NCI-H1105 (cell line): ENCODE measurements around the gene KIAA1549.

Experiments used
- DNase-seq: peaks from one replicate; lab custom pipeline; 2025; lab: John Stamatoyannopoulos, UW

KIAA1549 gene

GRCh38 chr7:138907201-138907847, 73.9 kb downstream of the KIAA1549 start:
- DNase-seq, result no peak

DNA sequence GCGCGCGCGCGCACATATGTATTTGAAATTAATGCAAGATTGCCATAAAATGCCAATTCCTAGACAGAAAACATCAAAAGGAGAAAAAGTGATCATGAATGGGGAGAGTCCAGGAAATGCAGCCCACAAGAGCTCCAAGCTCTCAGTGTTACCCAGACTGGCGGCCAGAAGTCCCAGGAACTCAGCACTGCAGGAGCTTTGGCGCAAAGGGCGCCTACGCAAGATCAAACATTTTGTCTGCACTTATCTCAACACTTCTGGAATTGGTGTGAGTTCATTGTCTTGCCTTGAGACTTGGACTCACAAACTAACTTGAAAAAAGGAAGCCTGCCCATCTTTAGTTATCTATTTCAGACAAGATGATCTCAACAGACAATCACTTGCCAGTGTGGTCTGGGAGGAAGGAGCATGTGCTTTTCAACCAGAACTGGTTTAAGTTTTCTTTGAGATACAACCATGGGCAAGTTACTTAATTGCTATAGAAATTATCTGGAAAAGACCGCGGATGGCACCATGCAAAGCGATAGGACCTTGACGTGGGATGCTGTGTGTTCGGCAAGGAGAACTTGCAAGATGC, 77.2 kb downstream of the KIAA1549 start:
- no peak for DNase-seq

GRCh38 chr7:138903186-138903820, 77.9 kb downstream of the KIAA1549 start:
- no peak for DNase-seq

DNA sequence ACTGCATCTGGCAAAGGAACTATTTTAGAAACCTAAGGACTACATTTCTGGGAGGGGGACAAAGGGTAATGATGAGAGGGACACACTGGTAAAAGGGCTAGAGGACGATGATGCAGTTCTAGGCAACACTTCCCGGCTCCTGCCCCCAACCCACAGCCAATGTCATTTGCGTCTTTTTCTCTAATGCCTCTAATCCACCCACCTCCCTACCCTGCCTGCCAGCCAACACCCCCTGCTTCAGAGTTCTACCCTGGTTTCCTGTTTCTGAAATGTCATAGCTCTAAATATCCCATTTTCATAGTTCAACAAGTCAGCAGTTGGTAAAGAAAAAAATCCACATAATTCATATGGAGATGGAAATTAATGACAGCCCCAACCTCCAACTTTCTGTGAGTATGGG, 79.0 kb downstream of the KIAA1549 start:
- DNase-seq, result no peak

DNA sequence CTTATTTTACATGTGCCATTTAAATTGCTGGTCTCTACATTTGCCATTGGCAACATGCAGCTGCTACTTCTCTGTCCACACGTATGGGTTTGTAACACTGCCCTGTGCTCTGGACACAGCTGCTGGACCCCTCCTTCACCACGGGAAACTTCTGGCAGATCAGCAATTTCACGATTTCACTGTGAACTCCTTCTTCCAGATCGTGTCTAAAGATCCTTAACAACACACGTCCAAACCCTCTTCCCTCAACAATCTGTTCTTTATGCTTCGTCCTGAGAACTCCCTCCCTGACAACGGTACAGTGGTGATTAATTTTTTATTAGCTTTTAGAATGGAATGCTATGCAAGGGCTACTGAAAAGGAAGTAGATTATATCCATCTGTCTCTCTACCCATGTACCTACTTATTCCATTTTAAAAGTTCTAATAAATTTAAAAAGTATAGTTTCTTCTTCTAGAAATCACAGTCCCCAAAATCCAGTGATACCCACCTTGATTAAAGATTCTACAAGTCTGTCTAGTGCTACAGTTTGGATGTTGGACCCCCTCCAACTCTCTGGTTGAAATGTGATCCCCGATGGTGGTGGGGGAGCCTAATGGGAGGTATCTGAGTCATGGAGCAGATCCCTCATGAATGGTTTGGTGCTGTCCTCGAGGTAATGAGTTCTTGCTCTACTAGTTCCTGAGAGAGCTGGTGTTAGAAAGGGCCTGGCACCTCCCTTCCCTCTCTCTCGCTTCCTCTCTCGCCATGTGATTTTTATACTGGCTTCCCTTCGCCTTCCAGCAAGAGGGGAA, 81.0 kb downstream of the KIAA1549 start:
- no peak for DNase-seq

DNA sequence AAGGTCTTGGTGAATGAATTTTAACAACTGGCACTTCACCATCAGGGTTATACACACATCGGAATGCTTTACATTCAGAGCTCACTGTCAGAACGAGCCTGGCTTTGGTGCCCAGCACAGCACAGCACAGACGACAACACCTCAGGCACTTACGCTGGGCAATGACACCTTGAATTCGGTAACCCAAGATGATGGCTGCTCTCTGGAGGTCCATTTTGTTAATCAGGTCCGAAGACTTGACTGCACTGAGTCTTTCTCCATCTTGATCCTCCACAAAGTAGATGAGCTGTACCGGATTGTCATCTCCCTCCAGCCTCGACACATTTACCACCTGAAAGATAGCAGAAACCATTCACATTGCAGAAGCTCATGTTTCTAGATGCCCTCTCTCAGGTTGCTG, 82.4 kb downstream of the KIAA1549 start:
- no peak for DNase-seq

DNA sequence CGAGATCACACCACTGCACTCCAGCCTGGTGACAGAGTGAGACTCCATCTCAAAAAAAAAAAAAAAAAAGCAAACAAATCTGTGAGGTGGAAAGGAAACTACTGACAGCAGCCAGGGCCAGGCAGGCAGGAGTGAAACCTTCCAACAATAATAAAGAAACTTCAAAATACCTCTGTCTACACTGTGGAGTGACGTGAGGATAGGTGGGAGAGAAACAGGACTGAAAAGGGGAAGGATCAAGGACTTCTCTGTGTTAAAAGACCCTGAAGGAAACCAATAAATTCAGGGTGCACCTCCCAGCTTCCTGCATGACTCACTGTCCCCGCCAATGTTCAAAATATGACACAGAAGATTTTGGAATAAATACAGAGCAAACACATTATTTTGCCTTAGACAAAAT, 82.9 kb downstream of the KIAA1549 start:
- no peak for DNase-seq

DNA sequence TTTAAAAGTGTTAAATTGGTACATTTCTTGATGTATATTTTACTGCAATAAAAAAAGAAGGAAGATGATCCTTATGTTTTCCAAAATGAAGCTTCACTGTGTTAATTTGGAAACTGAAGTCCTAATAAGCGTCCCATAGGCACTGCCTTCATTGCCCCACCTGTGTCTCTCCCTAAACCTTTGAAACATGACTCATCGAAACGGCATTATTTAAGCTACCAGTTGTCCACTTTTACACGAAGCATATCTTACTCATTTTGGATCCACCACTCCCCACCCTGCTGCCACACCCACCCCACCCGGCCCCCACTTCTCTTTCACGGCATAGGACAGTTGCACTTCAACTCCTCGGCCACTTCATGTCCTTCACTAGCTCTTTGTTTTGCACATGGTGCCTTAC, 85.5 kb downstream of the KIAA1549 start:
- DNase-seq, result no peak

- no peak for DNase-seq
Measured at GRCh38 chr7:138893258-138893657, 87.9 kb downstream of the KIAA1549 start.

DNA sequence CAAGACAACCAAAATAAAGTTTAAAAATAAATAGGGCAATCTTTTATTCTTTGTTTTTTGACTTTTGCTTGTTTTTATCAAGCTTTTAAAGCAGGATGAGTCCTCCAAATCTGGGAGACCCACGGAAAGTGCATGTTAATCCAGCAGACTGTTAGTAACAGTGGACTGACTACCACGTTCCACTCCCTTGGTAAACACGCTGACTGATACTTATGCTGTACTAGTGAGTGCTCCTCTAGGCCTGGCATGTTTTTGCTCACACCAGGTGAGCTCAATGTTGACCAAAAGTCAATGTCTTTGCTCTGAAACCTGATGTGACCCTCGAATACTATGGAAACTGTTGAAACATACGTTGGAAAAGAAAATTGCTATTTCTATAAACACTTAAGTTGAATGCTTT, 88.4 kb downstream of the KIAA1549 start:
- DNase-seq, result no peak

GRCh38 chr7:138892006-138892630, 89.1 kb downstream of the KIAA1549 start:
- no peak for DNase-seq

- DNase-seq, result no peak
Measured at GRCh38 chr7:138891446-138891810, 89.8 kb downstream of the KIAA1549 start.

DNA sequence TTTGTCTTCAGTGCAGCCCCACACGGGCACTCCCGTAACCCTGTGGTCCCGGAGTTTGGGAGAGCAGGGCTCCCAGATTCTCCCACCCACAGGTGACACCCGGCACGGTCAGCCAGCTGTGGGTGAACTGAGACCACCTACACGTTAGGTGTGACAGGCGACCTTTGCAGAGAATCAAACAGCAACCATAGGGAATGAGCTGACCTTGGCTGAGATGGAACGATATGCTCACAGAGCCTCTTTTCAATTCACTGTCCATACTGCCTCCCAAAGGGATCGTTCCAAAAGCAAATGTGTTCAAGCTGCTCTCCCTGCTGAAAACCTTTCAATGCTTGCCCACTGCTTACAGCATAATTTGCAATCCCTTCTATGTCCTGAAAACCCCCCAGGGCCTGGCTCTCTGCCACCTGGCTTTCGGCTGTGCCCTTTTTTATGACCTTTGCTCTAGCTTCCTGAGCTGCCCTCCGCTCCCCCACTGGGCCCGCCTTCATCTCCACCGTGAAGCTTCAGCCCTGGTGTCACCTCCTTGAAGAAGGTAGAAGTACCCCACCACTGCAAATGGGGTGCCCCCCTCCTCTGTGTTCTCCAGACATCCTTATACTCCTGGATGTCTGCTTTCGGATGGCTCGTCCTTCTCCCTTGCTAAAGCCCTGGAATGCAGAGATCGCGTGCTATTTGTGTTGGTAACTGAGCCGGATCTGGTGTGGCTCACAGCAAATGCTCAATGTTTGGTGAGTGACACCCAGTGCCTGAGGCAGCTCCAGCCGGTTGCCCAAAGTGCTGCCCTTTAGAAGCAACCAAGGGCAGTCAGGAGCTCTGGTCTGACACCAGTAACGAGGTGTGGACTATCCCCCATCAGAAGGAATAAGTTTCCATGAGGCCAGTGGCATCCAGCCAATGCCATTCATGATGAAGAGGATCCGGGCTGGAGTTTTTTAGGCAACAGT, 90.4 kb downstream of the KIAA1549 start:
- no peak for DNase-seq

GRCh38 chr7:138889582-138890498, 91.3 kb downstream of the KIAA1549 start:
- DNase-seq, result peak; percentile 48

DNA sequence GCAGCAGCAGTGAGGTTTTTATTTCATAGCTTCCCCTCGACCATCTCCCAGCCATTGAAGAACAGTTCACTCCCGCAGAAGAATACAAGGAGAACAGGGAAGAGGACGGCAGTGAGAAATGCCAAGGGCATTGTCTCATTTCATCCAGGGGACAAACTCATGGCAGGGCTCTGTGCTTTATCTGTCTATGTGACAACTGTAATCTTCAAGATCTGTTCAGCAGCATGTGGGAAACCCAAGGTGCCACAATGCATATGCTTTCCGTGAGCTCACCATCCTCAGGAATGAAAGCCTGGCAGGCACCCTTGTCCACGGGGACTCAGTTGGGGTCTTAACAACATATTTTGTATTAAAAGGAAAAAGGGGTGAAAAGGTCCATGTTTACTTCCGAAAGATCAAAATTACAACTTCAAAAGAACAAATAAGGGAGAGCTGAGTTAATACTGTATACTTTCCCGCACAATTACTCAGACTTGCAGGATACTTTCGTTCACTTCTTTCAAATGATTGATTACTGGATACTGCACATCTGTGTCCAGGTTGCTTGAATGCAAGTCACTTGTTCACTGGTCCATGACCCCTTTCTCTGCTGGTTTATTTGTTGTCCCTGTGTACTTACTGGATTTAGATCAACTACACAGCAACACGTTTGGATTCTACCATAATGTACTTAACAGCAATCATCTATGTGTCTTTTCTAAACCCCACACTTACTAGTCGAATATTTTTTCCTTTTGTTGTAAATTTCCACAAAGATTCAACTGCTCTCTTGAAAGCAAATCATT, 93.1 kb downstream of the KIAA1549 start:
- DNase-seq, result no peak

DNA sequence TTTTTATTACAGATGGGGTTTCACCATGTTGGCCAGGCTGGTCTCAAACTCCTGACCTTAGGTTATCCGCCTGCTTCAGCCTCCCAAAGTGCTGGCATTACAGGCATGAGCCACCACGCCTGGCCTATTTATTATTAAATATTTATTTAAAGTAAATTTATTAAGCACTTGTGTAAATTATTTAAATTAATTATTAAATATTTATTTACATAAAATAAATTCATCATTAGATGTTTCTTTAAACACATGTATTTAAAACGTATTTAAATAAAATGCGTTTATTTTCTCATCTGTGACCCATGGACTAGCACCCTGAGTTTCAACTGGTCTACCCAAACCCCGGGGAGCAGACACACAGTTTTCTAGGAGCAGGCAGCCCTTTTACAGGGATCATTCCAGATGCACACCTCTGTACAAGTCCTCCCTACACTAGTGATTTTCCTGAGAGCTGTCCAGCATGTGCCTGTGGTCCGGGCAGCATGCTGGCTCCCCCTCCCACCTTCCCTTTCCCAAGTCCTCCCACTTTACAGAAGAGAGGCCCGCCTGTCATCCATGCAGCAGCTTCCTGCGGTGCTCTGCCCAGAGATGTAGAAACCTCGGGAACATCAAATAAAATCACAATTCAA, 94.0 kb downstream of the KIAA1549 start:
- no peak for DNase-seq

- DNase-seq, result no peak
Measured at GRCh38 chr7:138886501-138886917, 94.7 kb downstream of the KIAA1549 start.

GRCh38 chr7:138885383-138886147, 95.6 kb downstream of the KIAA1549 start:
- no peak for DNase-seq
